Mesothelial cell of epicardium (in vitro differentiated cells): ENCODE results near the gene FGD3. TPM values are rescaled to one million over a fixed set of nuclear protein-coding genes. Genes with fewer than 3 reads are reported as not detected.

ENCODE experiments used
- DNase-seq, 2 experiments: peaks; one replicate each; pipeline ENCODE4 v3.0.0; 2021; ENCODE audit warnings: low spot score in 2 of 2; ENCODE audit not compliant: unreplicated experiment in 2 of 2
- H3K27ac Mint-ChIP-seq: 2 replicates; pipeline ENCODE4 v1.8.0; 2021; ENCODE audit warnings: mixed read lengths
- H3K27me3 Mint-ChIP-seq: 2 replicates; pipeline ENCODE4 v1.8.0; 2021; ENCODE audit warnings: low read depth, mixed read lengths
- H3K36me3 Mint-ChIP-seq: 2 replicates; pipeline ENCODE4 v1.8.0; 2021; ENCODE audit warnings: mixed read lengths
- H3K4me1 Mint-ChIP-seq: 2 replicates; pipeline ENCODE4 v1.8.0; 2021; ENCODE audit warnings: mixed read lengths
- H3K4me3 Mint-ChIP-seq: 2 replicates; pipeline ENCODE4 v1.8.0; 2021; ENCODE audit warnings: mild to moderate bottlenecking, moderate library complexity, mixed read lengths
- H3K9me3 Mint-ChIP-seq: 2 replicates; pipeline ENCODE4 v1.8.0; 2021; ENCODE audit warnings: mixed read lengths
- total RNA-seq: library from RNA; stranded (reverse); gene quantifications from 3 replicates; pipeline ENCODE4 v1.2.1, GENCODE V29; 2021
- TF ChIP-seq, protein P1 (sequence below): fragments of 200-600 bp; sonication (generic); IDR thresholded peaks from one replicate; pipeline ENCODE4 v1.5.0; 2021; ENCODE audit warnings: antibody characterized with exemption; ENCODE audit not compliant: unreplicated experiment

Gene FGD3
- total RNA-seq, 1 donor from 2014 or later: 36.3 TPM

DNA sequence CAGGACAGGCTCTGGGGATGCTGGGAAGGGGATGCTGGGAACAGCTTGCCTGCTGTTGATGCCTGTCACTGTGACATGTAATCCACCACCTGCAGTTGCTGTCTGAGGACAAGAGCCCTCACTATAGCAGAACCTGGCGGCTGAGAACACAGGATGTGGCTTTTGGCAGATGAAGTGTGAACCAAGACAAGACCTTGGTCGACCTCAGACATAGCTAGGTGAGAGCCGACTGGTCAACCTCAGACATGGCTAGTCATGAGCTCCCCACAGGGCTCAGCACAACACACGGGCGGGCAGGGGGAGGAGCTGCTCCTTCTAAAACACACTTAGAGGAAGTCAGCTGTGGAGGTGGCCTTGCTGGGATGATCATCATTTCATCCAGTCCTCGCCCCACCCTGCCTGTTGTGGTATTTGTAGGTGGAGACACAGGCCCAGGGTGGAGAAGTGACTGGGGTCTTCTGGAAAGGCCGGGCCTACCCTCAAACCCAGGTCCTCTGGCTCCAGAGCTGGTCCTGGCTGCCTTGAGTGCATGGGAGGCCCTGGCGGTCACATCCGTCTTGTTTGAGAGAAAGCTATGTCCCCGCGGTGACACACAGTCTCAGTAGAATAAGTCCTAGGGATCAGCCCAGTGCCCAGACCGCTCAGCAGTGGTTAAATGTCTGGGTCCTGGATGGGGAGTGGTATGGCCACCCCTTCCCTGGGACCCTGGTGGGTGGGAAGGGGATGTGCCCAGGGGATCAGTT lies 117.2 kb downstream of the FGD3 start:
- Mint-ChIP-seq H3K4me1 (peaks cover 14% of the 10 kb centered on the region), H3K27me3 (no peaks in the 10 kb centered on the region), H3K9me3 (peaks cover 8% of the 10 kb centered on the region), H3K4me3 (no peak overlapping the region), H3K36me3 (no peaks in the 10 kb centered on the region), H3K27ac (no peak overlapping the region)
- TF ChIP-seq, protein P1, sequence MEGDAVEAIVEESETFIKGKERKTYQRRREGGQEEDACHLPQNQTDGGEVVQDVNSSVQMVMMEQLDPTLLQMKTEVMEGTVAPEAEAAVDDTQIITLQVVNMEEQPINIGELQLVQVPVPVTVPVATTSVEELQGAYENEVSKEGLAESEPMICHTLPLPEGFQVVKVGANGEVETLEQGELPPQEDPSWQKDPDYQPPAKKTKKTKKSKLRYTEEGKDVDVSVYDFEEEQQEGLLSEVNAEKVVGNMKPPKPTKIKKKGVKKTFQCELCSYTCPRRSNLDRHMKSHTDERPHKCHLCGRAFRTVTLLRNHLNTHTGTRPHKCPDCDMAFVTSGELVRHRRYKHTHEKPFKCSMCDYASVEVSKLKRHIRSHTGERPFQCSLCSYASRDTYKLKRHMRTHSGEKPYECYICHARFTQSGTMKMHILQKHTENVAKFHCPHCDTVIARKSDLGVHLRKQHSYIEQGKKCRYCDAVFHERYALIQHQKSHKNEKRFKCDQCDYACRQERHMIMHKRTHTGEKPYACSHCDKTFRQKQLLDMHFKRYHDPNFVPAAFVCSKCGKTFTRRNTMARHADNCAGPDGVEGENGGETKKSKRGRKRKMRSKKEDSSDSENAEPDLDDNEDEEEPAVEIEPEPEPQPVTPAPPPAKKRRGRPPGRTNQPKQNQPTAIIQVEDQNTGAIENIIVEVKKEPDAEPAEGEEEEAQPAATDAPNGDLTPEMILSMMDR: no peak
- no peak for DNase-seq

- Mint-ChIP-seq H3K27me3 (no peaks in the 10 kb centered on the region), H3K4me3 (no peak overlapping the region), H3K4me1 (peaks cover 14% of the 10 kb centered on the region), H3K27ac (no peak overlapping the region), H3K9me3 (peaks cover 8% of the 10 kb centered on the region), H3K36me3 (no peaks in the 10 kb centered on the region)
- TF ChIP-seq, protein P1: no peak
- no peak for DNase-seq
These were observed 117.9 kb downstream of the FGD3 start for GRCh38 chr9:93065135-93065720.

DNA sequence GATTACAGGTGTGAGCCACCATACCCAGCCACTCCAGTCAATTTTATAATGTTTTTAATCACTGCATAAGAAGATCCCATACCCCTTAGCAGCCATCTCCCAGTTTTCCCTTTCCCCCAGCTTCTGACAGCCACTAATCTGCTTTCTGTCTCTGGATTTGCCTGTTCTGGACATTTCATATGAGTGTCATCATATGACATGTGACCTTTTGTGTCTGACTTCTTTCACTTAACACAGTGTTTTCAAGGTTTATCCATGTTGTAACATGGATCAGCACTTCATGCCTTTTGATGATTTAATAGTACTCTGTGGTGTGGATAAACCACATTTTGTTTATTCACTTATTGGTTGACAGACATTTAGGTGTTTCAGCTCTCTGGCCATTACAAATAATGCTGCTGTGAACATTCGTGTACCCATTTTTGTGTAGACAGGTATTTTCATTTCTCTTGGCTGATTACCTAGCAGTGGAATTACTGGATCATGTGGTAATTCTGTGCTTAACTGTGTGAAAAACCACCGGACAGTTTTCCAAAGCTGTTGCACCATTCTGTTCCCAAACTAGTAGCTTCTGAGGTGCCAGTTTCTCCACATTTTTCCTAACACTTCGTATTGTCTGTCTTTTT lies 119.8 kb downstream of the FGD3 start:
- no peak for DNase-seq
- no peaks in the 10 kb centered on the region for H3K27me3 Mint-ChIP-seq
- no peak overlapping the region for H3K27ac Mint-ChIP-seq
- TF ChIP-seq, protein P1: no peak
- H3K36me3 Mint-ChIP-seq: no peaks in the 10 kb centered on the region
- peaks cover 10% of the 10 kb centered on the region for H3K4me1 Mint-ChIP-seq
- H3K4me3 Mint-ChIP-seq: no peak overlapping the region
- H3K9me3 Mint-ChIP-seq: peaks cover 8% of the 10 kb centered on the region

- TF ChIP-seq, protein P1: no peak
- no peaks in the 10 kb centered on the region for H3K36me3 Mint-ChIP-seq
- H3K27ac Mint-ChIP-seq: no peak overlapping the region
- peaks cover 8% of the 10 kb centered on the region for H3K9me3 Mint-ChIP-seq
- no peak overlapping the region for H3K4me3 Mint-ChIP-seq
- H3K4me1 Mint-ChIP-seq: peaks cover 17% of the 10 kb centered on the region
- DNase-seq: no peak
- H3K27me3 Mint-ChIP-seq: no peaks in the 10 kb centered on the region
These were observed 121.6 kb downstream of the FGD3 start for GRCh38 chr9:93068956-93069355.

GRCh38 chr9:93071464-93071863 lies 124.1 kb downstream of the FGD3 start:
- H3K4me1 Mint-ChIP-seq: peaks cover 13% of the 10 kb centered on the region
- H3K4me3 Mint-ChIP-seq: no peak overlapping the region
- H3K27ac Mint-ChIP-seq: no peak overlapping the region
- H3K9me3 Mint-ChIP-seq: peaks cover 8% of the 10 kb centered on the region
- no peaks in the 10 kb centered on the region for H3K27me3 Mint-ChIP-seq
- DNase-seq: no peak
- TF ChIP-seq, protein P1: no peak
- H3K36me3 Mint-ChIP-seq: no peaks in the 10 kb centered on the region
